Measurements from ENCODE around the gene RALGAPB. TPM values are rescaled to one million over a fixed set of nuclear protein-coding genes. Genes with fewer than 3 reads are reported as not detected.

Gene RALGAPB
- total and polyA plus RNA-seq, 2 of the 13 experiments (the other 11 are each of a cell fraction or from before 2014, with no cell fraction given), result 17.6 to 30.6 TPM

- TF ChIP-seq AHDC1 (CRISPR knock-in tag; IDR thresholded peaks at IDR 0.05; ENCODE audit: borderline replicate concordance), result no peak
- TF ChIP-seq ZNF260 (CRISPR knock-in tag; IDR thresholded peaks at IDR 0.05; ENCODE audit: borderline replicate concordance, low read depth), result no peak
- peak; percentile 81; the same call in 1 of the 2 replicates for TF ChIP-seq ZZZ3 (CRISPR knock-in tag; IDR thresholded peaks at IDR 0.05; ENCODE audit: borderline replicate concordance)
- no peak for TF ChIP-seq PAWR (CRISPR knock-in tag; IDR thresholded peaks at IDR 0.05; ENCODE audit: borderline replicate concordance)
- TF ChIP-seq ZNF660 (CRISPR knock-in tag; IDR thresholded peaks at IDR 0.05; ENCODE audit: borderline replicate concordance, low read depth), result no peak
- 0 out of 2 replicates have a peak, but pooled peaks have one; percentile 38 for TF ChIP-seq THYN1 (CRISPR knock-in tag; IDR thresholded peaks at IDR 0.05; ENCODE audit: borderline replicate concordance, low read depth)
- peak in 1 of 2 experiments; percentile 98; a peak in 2 of 4 replicates for TF ChIP-seq KLF16 (CRISPR knock-in tag; IDR thresholded peaks at IDR 0.05)
- TF ChIP-seq ZNF430 (CRISPR knock-in tag; IDR thresholded peaks at IDR 0.05), result peak; percentile 54; the same call in 1 of the 2 replicates
- peak; percentile 76 for TF ChIP-seq GABPA (IDR thresholded peaks at IDR 0.05; ENCODE audit: low read depth, low read length)
- peak; percentile 95 for TF ChIP-seq GABPA (CRISPR knock-in tag; IDR thresholded peaks at IDR 0.05; ENCODE audit: low read depth)
- TF ChIP-seq NR2F1 (CRISPR knock-in tag; IDR thresholded peaks at IDR 0.05), result no peak; a peak in 1 of 4 replicates
- TF ChIP-seq ZNF75D (CRISPR knock-in tag; IDR thresholded peaks at IDR 0.05; ENCODE audit: borderline replicate concordance), result no peak
- no peak for TF ChIP-seq CAMTA2 (CRISPR knock-in tag; IDR thresholded peaks at IDR 0.05; ENCODE audit: borderline replicate concordance)
- TF ChIP-seq, protein P1, sequence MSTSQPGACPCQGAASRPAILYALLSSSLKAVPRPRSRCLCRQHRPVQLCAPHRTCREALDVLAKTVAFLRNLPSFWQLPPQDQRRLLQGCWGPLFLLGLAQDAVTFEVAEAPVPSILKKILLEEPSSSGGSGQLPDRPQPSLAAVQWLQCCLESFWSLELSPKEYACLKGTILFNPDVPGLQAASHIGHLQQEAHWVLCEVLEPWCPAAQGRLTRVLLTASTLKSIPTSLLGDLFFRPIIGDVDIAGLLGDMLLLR (CRISPR knock-in tag; IDR thresholded peaks at IDR 0.05), result no peak
- TF ChIP-seq ZNF552 (CRISPR knock-in tag; IDR thresholded peaks at IDR 0.05; ENCODE audit: borderline replicate concordance), result no peak
- peak; percentile 92 for TF ChIP-seq HDAC2 (CRISPR knock-in tag; IDR thresholded peaks at IDR 0.05)
- TF ChIP-seq, protein P2, sequence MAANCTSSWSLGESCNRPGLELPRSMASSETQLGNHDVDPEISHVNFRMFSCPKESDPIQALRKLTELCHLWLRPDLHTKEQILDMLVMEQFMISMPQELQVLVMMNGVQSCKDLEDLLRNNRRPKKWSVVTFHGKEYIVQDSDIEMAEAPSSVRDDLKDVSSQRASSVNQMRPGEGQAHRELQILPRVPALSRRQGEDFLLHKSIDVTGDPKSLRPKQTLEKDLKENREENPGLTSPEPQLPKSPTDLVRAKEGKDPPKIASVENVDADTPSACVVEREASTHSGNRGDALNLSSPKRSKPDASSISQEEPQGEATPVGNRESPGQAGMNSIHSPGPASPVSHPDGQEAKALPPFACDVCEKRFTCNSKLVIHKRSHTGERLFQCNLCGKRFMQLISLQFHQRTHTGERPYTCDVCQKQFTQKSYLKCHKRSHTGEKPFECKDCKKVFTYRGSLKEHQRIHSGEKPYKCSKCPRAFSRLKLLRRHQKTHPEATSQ (CRISPR knock-in tag; IDR thresholded peaks at IDR 0.05; ENCODE audit: borderline replicate concordance), result no peak
- TF ChIP-seq ZNF792 (CRISPR knock-in tag; IDR thresholded peaks at IDR 0.05), result peak; percentile 77; the same call in 1 of the 2 replicates
- TF ChIP-seq HBP1 (CRISPR knock-in tag; IDR thresholded peaks at IDR 0.05; ENCODE audit: low read depth), result peak; percentile 86
- no peak for TF ChIP-seq SMARCC2 (IDR thresholded peaks at IDR 0.05)
Observed at GRCh38 chr20:38472513-38473366, at the start of gene RALGAPB (continued).
